H9 (cell line): ENCODE measurements around the gene CMC4. TPM values are rescaled to one million over a fixed set of nuclear protein-coding genes. Genes with fewer than 3 reads are reported as not detected.

ENCODE experiments used
- DNase-seq: peaks from one replicate; pipeline ENCODE4 v3.0.0-alpha.2; 2017
- H2AFZ ChIP-seq: one replicate; pipeline ENCODE4 v1.6.1; 2013; ENCODE audit warnings: mild to moderate bottlenecking, low read length, control low read depth, moderate library complexity
- H2AK5ac ChIP-seq: 2 replicates; pipeline ENCODE4 v1.6.1; 2013; ENCODE audit warnings: low read length, control low read depth, mixed read lengths; ENCODE audit not compliant: insufficient read length
- H2BK120ac ChIP-seq: one replicate; pipeline ENCODE4 v1.6.1; 2013; ENCODE audit warnings: low read depth, mild to moderate bottlenecking, low read length, control low read depth, inconsistent platforms; ENCODE audit not compliant: poor library complexity, severe bottlenecking
- H2BK12ac ChIP-seq: 2 replicates; pipeline ENCODE4 v1.6.1; 2013; ENCODE audit warnings: low read length, control low read depth, mixed read lengths, low read depth; ENCODE audit not compliant: insufficient read length
- H2BK15ac ChIP-seq: 2 replicates; pipeline ENCODE4 v1.6.1; 2013; ENCODE audit warnings: low read depth, low read length, control low read depth
- H2BK20ac ChIP-seq: one replicate; pipeline ENCODE4 v1.6.1; 2013; ENCODE audit warnings: low read depth, mild to moderate bottlenecking, low read length, control low read depth, inconsistent platforms; ENCODE audit not compliant: poor library complexity, severe bottlenecking
- H2BK5ac ChIP-seq: 2 replicates; pipeline ENCODE4 v1.6.1; 2013; ENCODE audit warnings: low read length, control low read depth, mixed read lengths; ENCODE audit not compliant: insufficient read length
- H3K14ac ChIP-seq: 2 replicates; pipeline ENCODE4 v1.6.1; 2013; ENCODE audit warnings: low read length, control low read depth; ENCODE audit not compliant: insufficient read depth
- H3K18ac ChIP-seq: 2 replicates; pipeline ENCODE4 v1.6.1; 2013; ENCODE audit warnings: low read depth, mild to moderate bottlenecking, mixed read lengths, low read length, control low read depth; ENCODE audit not compliant: insufficient read length
- H3K23ac ChIP-seq: 2 replicates; pipeline ENCODE4 v1.6.1; 2013; ENCODE audit warnings: low read length, control low read depth, mixed read lengths, low read depth; ENCODE audit not compliant: insufficient read length
- H3K23me2 ChIP-seq: 2 replicates; pipeline ENCODE4 v1.6.1; 2013; ENCODE audit warnings: low read depth, mild to moderate bottlenecking, mixed read lengths, low read length, control low read depth; ENCODE audit not compliant: insufficient read length, poor library complexity, severe bottlenecking
- H3K27ac ChIP-seq: 2 replicates; pipeline ENCODE4 v1.5.1; 2013; ENCODE audit warnings: low read length, control low read depth, mixed read lengths, low read depth; ENCODE audit not compliant: insufficient read length
- H3K27me3 ChIP-seq: 2 replicates; pipeline ENCODE4 v1.6.1; 2013; ENCODE audit warnings: low read length, control low read depth, inconsistent platforms; ENCODE audit not compliant: insufficient read depth
- H3K4ac ChIP-seq: 2 replicates; pipeline ENCODE4 v1.6.1; 2013; ENCODE audit warnings: low read depth, mild to moderate bottlenecking, control low read depth, inconsistent platforms, low read length, moderate library complexity
- H3K4me1 ChIP-seq: 2 replicates; pipeline ENCODE4 v1.6.1; 2013; ENCODE audit warnings: low read length, control low read depth, inconsistent platforms; ENCODE audit not compliant: insufficient read depth
- H3K4me2 ChIP-seq: 2 replicates; pipeline ENCODE4 v1.6.1; 2013; ENCODE audit warnings: low read length, control low read depth, mixed read lengths; ENCODE audit not compliant: insufficient read length, insufficient read depth
- H3K56ac ChIP-seq: 2 replicates; pipeline ENCODE4 v1.6.1; 2013; ENCODE audit warnings: low read depth, mild to moderate bottlenecking, mixed read lengths, low read length, control low read depth; ENCODE audit not compliant: insufficient read length
- H3K79me1 ChIP-seq: 2 replicates; pipeline ENCODE4 v1.6.1; 2013; ENCODE audit warnings: low read depth, mild to moderate bottlenecking, moderate library complexity, low read length, control low read depth, inconsistent platforms; ENCODE audit not compliant: insufficient read depth, poor library complexity, severe bottlenecking
- H3K79me2 ChIP-seq: 2 replicates; pipeline ENCODE4 v1.6.1; 2013; ENCODE audit warnings: low read length, control low read depth, inconsistent platforms; ENCODE audit not compliant: insufficient read depth
- H3K9ac ChIP-seq: 2 replicates; pipeline ENCODE4 v1.6.1; 2013; ENCODE audit warnings: low read length, control low read depth, mixed read lengths; ENCODE audit not compliant: insufficient read length; ENCODE audit errors: extremely low read depth
- H3K9me3 ChIP-seq: one replicate; pipeline ENCODE4 v1.6.1; 2013; ENCODE audit warnings: low read depth, low read length, inconsistent platforms; ENCODE audit not compliant: control insufficient read depth
- H3T11ph ChIP-seq: one replicate; pipeline ENCODE4 v1.6.1; 2013; ENCODE audit warnings: mild to moderate bottlenecking, low read length, control low read depth, inconsistent platforms
- H4K20me1 ChIP-seq: one replicate; pipeline ENCODE4 v1.6.1; 2013; ENCODE audit not compliant: control insufficient read depth, insufficient read length, insufficient read depth
- H4K5ac ChIP-seq: 2 replicates; pipeline ENCODE4 v1.6.1; 2013; ENCODE audit warnings: low read depth, mild to moderate bottlenecking, mixed read lengths, low read length, control low read depth; ENCODE audit not compliant: insufficient read length
- H4K8ac ChIP-seq: replicated peaks from 2 replicates; pipeline ENCODE4 v1.6.1; 2013; ENCODE audit warnings: low read length, control low read depth, mixed read lengths, low read depth; ENCODE audit not compliant: insufficient read length
- H4K91ac ChIP-seq: 2 replicates; pipeline ENCODE4 v1.6.1; 2013; ENCODE audit warnings: low read depth, mild to moderate bottlenecking, moderate library complexity, mixed read lengths, low read length, control low read depth; ENCODE audit not compliant: insufficient read length
- H3K27ac Mint-ChIP-seq, 3 experiments: 2 replicates in 2 of 3; 3 replicates in 1 of 3; pipeline ENCODE4 v1.8.0; 2020 to 2021; ENCODE audit warnings: mixed read lengths in 3 of 3, mild to moderate bottlenecking in 1 of 3, moderate library complexity in 1 of 3
- H3K27me3 Mint-ChIP-seq: 2 replicates; pipeline ENCODE4 v1.8.0; 2021; ENCODE audit warnings: low read depth, mild to moderate bottlenecking, moderate library complexity, mixed read lengths
- H3K36me3 Mint-ChIP-seq, 3 experiments: 2 replicates in 2 of 3; 3 replicates in 1 of 3; pipeline ENCODE4 v1.8.0; 2020 to 2021; ENCODE audit warnings: low read depth in 3 of 3, mixed read lengths in 3 of 3; ENCODE audit not compliant: insufficient read depth in 1 of 3
- H3K4me1 Mint-ChIP-seq, 2 experiments: 2 replicates each; pipeline ENCODE4 v1.8.0; 2020; ENCODE audit warnings: mixed read lengths in 2 of 2
- H3K4me3 Mint-ChIP-seq, 2 experiments: 2 replicates in 1 of 2; 3 replicates in 1 of 2; pipeline ENCODE4 v1.8.0; 2020 to 2021; ENCODE audit warnings: mild to moderate bottlenecking in 2 of 2, mixed read lengths in 2 of 2, moderate library complexity in 1 of 2
- H3K9me3 Mint-ChIP-seq, 2 experiments: 2 replicates in 1 of 2; 3 replicates in 1 of 2; pipeline ENCODE4 v1.8.0; 2020; ENCODE audit warnings: mild to moderate bottlenecking in 2 of 2, mixed read lengths in 2 of 2, moderate library complexity in 1 of 2
- WGBS: extraction: QIAGEN DNeasy Blood & Tissue Kit; methylation state at CpG from one replicate; pipeline ENCODE4 v1.1.7; 2013; ENCODE audit warnings: missing lambda C conversion rate, low lambda C conversion rate, mixed read lengths; ENCODE audit not compliant: insufficient read length; ENCODE audit errors: extremely low coverage; 5-methylcytosine and 5-hydroxymethylcytosine counted together
- total RNA-seq: library from RNA; stranded (reverse); gene quantifications from 2 replicates; pipeline ENCODE4 v1.2.1, GENCODE V29; 2021
- TF ChIP-seq, protein P1 (sequence below): fragments of 200-600 bp; sonication (generic); conservative IDR thresholded peaks from 3 replicates; pipeline ENCODE4 v1.8.0; 2021; ENCODE audit warnings: antibody characterized with exemption, mild to moderate bottlenecking

The CMC4 gene
- total RNA-seq, 1 experiment from 2014 or later = 6.2 TPM

GRCh38 chrX:155056877-155057792 is 13.8 kb downstream of the CMC4 start:
- 0 out of 4 replicates have a peak, but pooled peaks cover 0 to 4% of the 10 kb centered on the region in 2 experiments for H3K4me1 Mint-ChIP-seq
- peak overlapping the region in 1 of 3 experiments; percentile 34; a peak in 2 of 7 replicates for H3K27ac Mint-ChIP-seq
- Histone ChIP-seq H2BK5ac (no peak overlapping the region), H2AFZ (no peak overlapping the region), H2BK15ac (no peak overlapping the region), H3T11ph (no peak overlapping the region), H3K4ac (no peak overlapping the region), H2BK12ac (no peak overlapping the region), H3K27me3 (no peaks in the 10 kb centered on the region), H3K79me2 (no peaks in the 10 kb centered on the region), H4K91ac (no peak overlapping the region), H3K23ac (no peak overlapping the region), H2BK120ac (no peak overlapping the region), H2AK5ac (no peak overlapping the region), H3K9ac (no peak overlapping the region), H3K14ac (no peak overlapping the region), H3K9me3 (peaks cover 10% of the 10 kb centered on the region), H3K79me1 (no peaks in the 10 kb centered on the region), H3K23me2 (no peaks in the 10 kb centered on the region), H3K27ac (no peak overlapping the region), H3K18ac (no peak overlapping the region), H4K5ac (no peak overlapping the region), H2BK20ac (no peak overlapping the region), H3K56ac (no peak overlapping the region), H3K4me1 (no peaks in the 10 kb centered on the region), H4K20me1 (no peaks in the 10 kb centered on the region), H3K4me2 (peak overlapping the region; percentile 14), H4K8ac (no peak overlapping the region)
- DNase-seq = peak; percentile 79
- no CpG with 5 or more reads among the region's 25 CpGs for WGBS
- peaks cover 0 to 23% (median 7%) of the 10 kb centered on the region in 3 experiments; a peak in 4 of 7 replicates for H3K36me3 Mint-ChIP-seq
- peak overlapping the region; percentile 32 to 42; a peak in 3 of 5 replicates for H3K4me3 Mint-ChIP-seq
- H3K27me3 Mint-ChIP-seq = no peaks in the 10 kb centered on the region
- H3K9me3 Mint-ChIP-seq = peaks cover 47 to 57% of the 10 kb centered on the region in 2 experiments
- TF ChIP-seq, protein P1, sequence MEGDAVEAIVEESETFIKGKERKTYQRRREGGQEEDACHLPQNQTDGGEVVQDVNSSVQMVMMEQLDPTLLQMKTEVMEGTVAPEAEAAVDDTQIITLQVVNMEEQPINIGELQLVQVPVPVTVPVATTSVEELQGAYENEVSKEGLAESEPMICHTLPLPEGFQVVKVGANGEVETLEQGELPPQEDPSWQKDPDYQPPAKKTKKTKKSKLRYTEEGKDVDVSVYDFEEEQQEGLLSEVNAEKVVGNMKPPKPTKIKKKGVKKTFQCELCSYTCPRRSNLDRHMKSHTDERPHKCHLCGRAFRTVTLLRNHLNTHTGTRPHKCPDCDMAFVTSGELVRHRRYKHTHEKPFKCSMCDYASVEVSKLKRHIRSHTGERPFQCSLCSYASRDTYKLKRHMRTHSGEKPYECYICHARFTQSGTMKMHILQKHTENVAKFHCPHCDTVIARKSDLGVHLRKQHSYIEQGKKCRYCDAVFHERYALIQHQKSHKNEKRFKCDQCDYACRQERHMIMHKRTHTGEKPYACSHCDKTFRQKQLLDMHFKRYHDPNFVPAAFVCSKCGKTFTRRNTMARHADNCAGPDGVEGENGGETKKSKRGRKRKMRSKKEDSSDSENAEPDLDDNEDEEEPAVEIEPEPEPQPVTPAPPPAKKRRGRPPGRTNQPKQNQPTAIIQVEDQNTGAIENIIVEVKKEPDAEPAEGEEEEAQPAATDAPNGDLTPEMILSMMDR = peak; percentile 78
